SH-SY5Y (cell line): ENCODE results near the gene TOR1B.

Experiments used
- GATA2 ChIP-seq: IDR thresholded peaks from 2 replicates; pipeline ENCODE4 v1.6.1; 2011; ENCODE audit warnings: mild to moderate bottlenecking, low read depth, low read length
- GATA3 ChIP-seq: IDR thresholded peaks from 2 replicates; pipeline ENCODE4 v1.6.1; 2011; ENCODE audit warnings: low read depth, mild to moderate bottlenecking, low read length, moderate library complexity

DNA sequence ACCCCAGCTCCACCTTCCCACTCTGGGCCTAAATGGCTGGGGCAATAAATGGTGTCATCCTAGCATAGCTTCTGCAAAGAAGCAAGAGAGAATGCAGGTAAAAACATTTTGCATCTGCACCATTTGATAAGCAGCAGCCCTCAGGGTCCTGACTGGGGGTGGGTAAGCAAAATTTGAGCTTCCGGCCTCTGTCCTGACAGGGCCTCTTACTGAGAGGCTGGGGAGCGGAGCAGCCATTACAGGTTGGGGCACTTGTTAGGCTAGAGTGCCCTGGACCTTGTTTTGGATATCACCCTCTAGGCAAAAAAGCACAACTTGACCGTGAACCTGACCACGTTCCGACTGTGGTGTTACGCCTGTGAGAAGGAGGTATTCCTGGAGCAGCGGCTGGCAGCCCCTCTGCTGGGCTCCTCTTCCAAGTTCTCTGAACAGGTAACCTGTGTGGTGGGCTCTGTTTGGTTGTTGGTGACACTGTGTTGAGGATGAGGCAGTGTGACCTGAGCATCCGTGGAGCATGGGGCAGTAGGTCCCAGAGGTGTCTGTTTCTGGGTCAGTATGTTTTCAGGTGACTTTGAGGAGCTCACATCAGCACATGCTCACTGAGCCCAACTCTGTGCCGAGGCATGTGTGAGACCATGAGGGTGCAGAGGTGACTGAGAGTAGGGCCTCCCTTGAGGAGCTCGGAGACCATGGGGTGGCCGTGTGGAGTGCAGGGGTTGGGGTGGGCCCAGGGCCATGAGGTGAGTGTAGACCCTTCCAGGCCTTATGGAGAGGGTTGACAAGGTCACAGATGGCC is 55.4 kb downstream of the TOR1B start:
- TF ChIP-seq GATA3 = no peak
- TF ChIP-seq GATA2 = no peak
